Measurements from ENCODE around the gene OR56A5. TPM values are rescaled to one million over a fixed set of nuclear protein-coding genes. Genes with fewer than 3 reads are reported as not detected.

Gene OR56A5
- not detected for polyA plus RNA-seq (2012; ENCODE audit: insufficient read depth, insufficient read length, low read depth)

- TF ChIP-seq CTCF (IDR thresholded peaks at IDR 0.05; ENCODE audit: low read depth, low read length): no peak
- DNase-seq: no peak
- Histone ChIP-seq H3K4me1 (no peaks in the 10 kb centered on the region), H3K36me3 (no peaks in the 10 kb centered on the region), H3K4me3 (ENCODE audit: low read depth, low read length) (no peak within 1 kb of the TSS), H3K9me3 (no peaks in the 10 kb centered on the region), H3K27me3 (no peaks in the 10 kb centered on the region)
Measured at GRCh38 chr11:5968394-5968793, at the start of gene OR56A5. Gene OR56A5, minus strand, starts transcription at chr11:5968494. Its CDS starts 0 bp downstream, at chr11:5968494.

- Histone ChIP-seq H3K36me3 (no peaks in the 10 kb centered on the region), H3K4me3 (ENCODE audit: low read depth, low read length) (no peak overlapping the region), H3K4me1 (no peaks in the 10 kb centered on the region), H3K27me3 (no peaks in the 10 kb centered on the region), H3K9me3 (no peaks in the 10 kb centered on the region)
- no peak for DNase-seq
- no peak for TF ChIP-seq CTCF (IDR thresholded peaks at IDR 0.05; ENCODE audit: low read depth, low read length)
Measured at GRCh38 chr11:6013042-6013441, 44.7 kb upstream of the OR56A5 start.

- Histone ChIP-seq H3K4me3 (ENCODE audit: low read depth, low read length) (no peak overlapping the region), H3K36me3 (no peaks in the 10 kb centered on the region), H3K9me3 (no peaks in the 10 kb centered on the region), H3K4me1 (no peaks in the 10 kb centered on the region), H3K27me3 (no peaks in the 10 kb centered on the region)
- no peak for TF ChIP-seq CTCF (IDR thresholded peaks at IDR 0.05; ENCODE audit: low read depth, low read length)
- DNase-seq: no peak
Measured at GRCh38 chr11:6012035-6012668, 43.9 kb upstream of the OR56A5 start.

GRCh38 chr11:6006846-6007245, 38.6 kb upstream of the OR56A5 start, which contains the start of gene OR56A4:
Gene OR56A4, minus strand, starts transcription at chr11:6006946. Its CDS starts 3,954 bp downstream, at chr11:6002992.
- no peaks in the 10 kb centered on the region for H3K9me3 ChIP-seq
- H3K36me3 ChIP-seq: no peaks in the 10 kb centered on the region
- no peak for DNase-seq
- H3K4me1 ChIP-seq: no peaks in the 10 kb centered on the region
- TF ChIP-seq CTCF (IDR thresholded peaks at IDR 0.05; ENCODE audit: low read depth, low read length): no peak
- H3K4me3 ChIP-seq (ENCODE audit: low read depth, low read length): no peak within 1 kb of the TSS
- H3K27me3 ChIP-seq: no peaks in the 10 kb centered on the region

- DNase-seq: no peak
- Histone ChIP-seq H3K4me3 (ENCODE audit: low read depth, low read length) (no peak overlapping the region), H3K4me1 (no peaks in the 10 kb centered on the region), H3K36me3 (no peaks in the 10 kb centered on the region), H3K27me3 (no peaks in the 10 kb centered on the region), H3K9me3 (no peaks in the 10 kb centered on the region)
- TF ChIP-seq CTCF (IDR thresholded peaks at IDR 0.05; ENCODE audit: low read depth, low read length): no peak
Measured at GRCh38 chr11:6006395-6006794, 38.1 kb upstream of the OR56A5 start.

GRCh38 chr11:6002202-6002699, 34.0 kb upstream of the OR56A5 start:
- no peaks in the 10 kb centered on the region for H3K9me3 ChIP-seq
- no peak for DNase-seq
- no peak overlapping the region for H3K4me3 ChIP-seq (ENCODE audit: low read depth, low read length)
- no peaks in the 10 kb centered on the region for H3K36me3 ChIP-seq
- no peaks in the 10 kb centered on the region for H3K4me1 ChIP-seq
- TF ChIP-seq CTCF (IDR thresholded peaks at IDR 0.05; ENCODE audit: low read depth, low read length): no peak
- no peaks in the 10 kb centered on the region for H3K27me3 ChIP-seq

Measured in BE2C (cell line).